ENCODE results near the gene HS1BP3. TPM values are rescaled to one million over a fixed set of nuclear protein-coding genes. Genes with fewer than 3 reads are reported as not detected.
A peak's percentile ranks its signal among the peaks of the same experiment; 100 is the strongest.

HS1BP3 gene
- total and polyA plus RNA-seq, 2 of the 4 experiments (the other 2 are of a cell fraction), result 9.0 to 14.8 TPM

DNA sequence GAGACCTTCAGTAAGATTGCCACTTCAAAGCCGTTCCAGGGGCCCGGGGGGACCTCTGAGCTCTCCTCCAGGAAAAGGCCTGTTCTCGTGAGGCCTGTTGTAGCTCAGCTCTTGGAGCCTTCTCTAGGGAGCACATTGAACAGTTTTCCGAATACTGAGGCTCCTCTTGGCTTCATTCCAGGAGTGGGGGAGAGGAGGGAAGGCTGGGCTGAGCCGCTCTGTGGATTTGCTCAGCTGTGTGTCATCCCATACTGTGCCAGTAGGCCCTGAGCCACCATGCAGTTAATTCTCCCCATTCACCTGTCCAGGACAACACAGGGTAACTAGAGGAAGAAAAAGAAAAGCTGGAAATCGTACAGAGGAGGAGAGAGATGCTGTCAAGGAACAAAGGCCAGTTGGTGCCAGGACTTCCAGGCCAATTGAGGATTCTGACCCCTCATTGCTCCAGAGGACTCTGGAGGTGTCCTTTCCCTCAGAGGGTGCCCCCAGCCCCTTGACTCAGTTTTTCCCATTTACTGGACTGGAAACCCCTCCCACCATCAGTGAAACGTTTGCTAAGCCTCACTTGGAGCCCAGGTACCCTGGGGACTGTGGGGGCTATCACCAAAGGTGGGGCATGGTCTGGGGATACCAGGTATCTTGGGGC is 41.4 kb downstream of the HS1BP3 start:
- Histone ChIP-seq H3K9me1 (ENCODE audit: insufficient read depth, low read length) (peaks cover 12% of the 10 kb centered on the region), H3K4ac (ENCODE audit: low read depth, low read length) (no peak overlapping the region), H4K20me1 (ENCODE audit: insufficient read depth, low read length) (no peaks in the 10 kb centered on the region), H3K23ac (ENCODE audit: low read depth, low read length) (no peak overlapping the region), H3K14ac (replicated peaks; ENCODE audit: low read depth, low read length) (0 out of 2 replicates have a peak overlapping the region, but pooled peaks have one; percentile 28), H3K4me1 (ENCODE audit: control insufficient read depth, insufficient read depth, low read length) (peaks cover 18% of the 10 kb centered on the region), H4K8ac (ENCODE audit: low read depth in 2 of 2, low read length in 2 of 2) (no peak overlapping the region), H3K9me3 (ENCODE audit: control insufficient read depth, insufficient read depth, low read length) (no peaks in the 10 kb centered on the region), H3K27me3 (ENCODE audit: control insufficient read depth, insufficient read depth, low read length) (no peaks in the 10 kb centered on the region), H2BK20ac (ENCODE audit: low read depth, low read length) (no peak overlapping the region), H3K36me3 (ENCODE audit: control insufficient read depth, insufficient read depth, low read length) (no peaks in the 10 kb centered on the region), H2AFZ (replicated peaks; ENCODE audit: low read length, poor library complexity) (peak overlapping the region; percentile 16), H3K56ac (ENCODE audit: extremely low read depth, insufficient read depth, low read length) (no peak overlapping the region), H3K27ac (ENCODE audit: insufficient read depth, low read length) (no peak overlapping the region), H3K79me1 (ENCODE audit: low read depth in 1 of 2, low read length in 2 of 2) (peaks cover 0 to 7% of the 10 kb centered on the region in 2 experiments; a peak in 1 of 4 replicates), H2AK5ac (ENCODE audit: low read depth, low read length) (no peak overlapping the region), H3K4me2 (ENCODE audit: low read depth, low read length) (no peak overlapping the region), H3K4me3 (ENCODE audit: insufficient read depth, low read depth, low read length) (no peak overlapping the region), H4K5ac (ENCODE audit: low read depth, low read length) (no peak overlapping the region), H3K18ac (ENCODE audit: low read depth, low read length) (no peak overlapping the region), H2BK5ac (ENCODE audit: low read depth, low read length, poor library complexity, severe bottlenecking) (no peak overlapping the region), H4K91ac (ENCODE audit: insufficient read depth, low read depth, low read length) (no peak overlapping the region), H2AK9ac (replicated peaks; ENCODE audit: low read depth, low read length, poor library complexity) (no peak overlapping the region), H2BK120ac (ENCODE audit: low read depth, low read length) (no peak overlapping the region), H2BK15ac (ENCODE audit: low read depth, low read length) (no peak overlapping the region), H3K9ac (ENCODE audit: low read depth, low read length) (no peak overlapping the region)
- POLR2A ChIA-PET (ENCODE audit: unreplicated experiment), result interaction anchor here (0.7 kb wide), 1 partner anchor 163 kb away, joined by 3 read pairs; the partner anchor contains the start of gene RHOB
- ATAC-seq (ENCODE audit: low read depth) (peak; percentile 12; the same call in 1 of the 2 replicates), DNase-seq (peak; percentile 67)
- dilution Hi-C loops (cut with HindIII; ENCODE audit: low sequenced_read_pairs, unreplicated experiment), result no loop called here
- in situ Hi-C loops (cut with MboI; ENCODE audit: low sequenced_read_pairs), result no loop called here
- CTCF ChIA-PET, result no interaction called here
- intact Hi-C loops (cut with micrococcal nuclease), result no loop called here
- 30% methylated on average over 2 of the region's 7 CpGs; no CpG with 5 or more reads in 1 of the 2 experiments for WGBS, 2 experiments (ENCODE audit: extremely low coverage in 2 of 2, insufficient read length in 1 of 2)
- TF ChIP-seq FOS (IDR thresholded peaks at IDR 0.05; ENCODE audit: low read depth, low read length), result no peak
- no peak for TF ChIP-seq RAD21 (IDR thresholded peaks at IDR 0.05; ENCODE audit: low read length)
- TF ChIP-seq, protein P1, sequence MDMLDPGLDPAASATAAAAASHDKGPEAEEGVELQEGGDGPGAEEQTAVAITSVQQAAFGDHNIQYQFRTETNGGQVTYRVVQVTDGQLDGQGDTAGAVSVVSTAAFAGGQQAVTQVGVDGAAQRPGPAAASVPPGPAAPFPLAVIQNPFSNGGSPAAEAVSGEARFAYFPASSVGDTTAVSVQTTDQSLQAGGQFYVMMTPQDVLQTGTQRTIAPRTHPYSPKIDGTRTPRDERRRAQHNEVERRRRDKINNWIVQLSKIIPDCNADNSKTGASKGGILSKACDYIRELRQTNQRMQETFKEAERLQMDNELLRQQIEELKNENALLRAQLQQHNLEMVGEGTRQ (IDR thresholded peaks at IDR 0.05; ENCODE audit: low read depth, low read length), result no peak
- TF ChIP-seq, protein P2, sequence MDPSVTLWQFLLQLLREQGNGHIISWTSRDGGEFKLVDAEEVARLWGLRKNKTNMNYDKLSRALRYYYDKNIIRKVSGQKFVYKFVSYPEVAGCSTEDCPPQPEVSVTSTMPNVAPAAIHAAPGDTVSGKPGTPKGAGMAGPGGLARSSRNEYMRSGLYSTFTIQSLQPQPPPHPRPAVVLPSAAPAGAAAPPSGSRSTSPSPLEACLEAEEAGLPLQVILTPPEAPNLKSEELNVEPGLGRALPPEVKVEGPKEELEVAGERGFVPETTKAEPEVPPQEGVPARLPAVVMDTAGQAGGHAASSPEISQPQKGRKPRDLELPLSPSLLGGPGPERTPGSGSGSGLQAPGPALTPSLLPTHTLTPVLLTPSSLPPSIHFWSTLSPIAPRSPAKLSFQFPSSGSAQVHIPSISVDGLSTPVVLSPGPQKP (IDR thresholded peaks at IDR 0.05; ENCODE audit: borderline replicate concordance, low read depth, low read length), result no peak
- no peak for TF ChIP-seq MAZ (IDR thresholded peaks at IDR 0.05; ENCODE audit: borderline replicate concordance, low read depth, low read length)
- TF ChIP-seq RCOR1 (IDR thresholded peaks at IDR 0.05; ENCODE audit: insufficient replicate concordance, low read length), result no peak
- no peak for TF ChIP-seq BHLHE40 (IDR thresholded peaks at IDR 0.05; ENCODE audit: low read depth, low read length)
- TF ChIP-seq, protein P3, sequence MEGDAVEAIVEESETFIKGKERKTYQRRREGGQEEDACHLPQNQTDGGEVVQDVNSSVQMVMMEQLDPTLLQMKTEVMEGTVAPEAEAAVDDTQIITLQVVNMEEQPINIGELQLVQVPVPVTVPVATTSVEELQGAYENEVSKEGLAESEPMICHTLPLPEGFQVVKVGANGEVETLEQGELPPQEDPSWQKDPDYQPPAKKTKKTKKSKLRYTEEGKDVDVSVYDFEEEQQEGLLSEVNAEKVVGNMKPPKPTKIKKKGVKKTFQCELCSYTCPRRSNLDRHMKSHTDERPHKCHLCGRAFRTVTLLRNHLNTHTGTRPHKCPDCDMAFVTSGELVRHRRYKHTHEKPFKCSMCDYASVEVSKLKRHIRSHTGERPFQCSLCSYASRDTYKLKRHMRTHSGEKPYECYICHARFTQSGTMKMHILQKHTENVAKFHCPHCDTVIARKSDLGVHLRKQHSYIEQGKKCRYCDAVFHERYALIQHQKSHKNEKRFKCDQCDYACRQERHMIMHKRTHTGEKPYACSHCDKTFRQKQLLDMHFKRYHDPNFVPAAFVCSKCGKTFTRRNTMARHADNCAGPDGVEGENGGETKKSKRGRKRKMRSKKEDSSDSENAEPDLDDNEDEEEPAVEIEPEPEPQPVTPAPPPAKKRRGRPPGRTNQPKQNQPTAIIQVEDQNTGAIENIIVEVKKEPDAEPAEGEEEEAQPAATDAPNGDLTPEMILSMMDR (conservative IDR thresholded peaks at IDR 0.05; ENCODE audit: low read depth, low read length), result no peak
- no peak for TF ChIP-seq SMC3 (IDR thresholded peaks at IDR 0.05; ENCODE audit: low read depth, low read length)
- no peak for TF ChIP-seq NFE2L2 (IDR thresholded peaks at IDR 0.05; ENCODE audit: low read depth, low read length)
- TF ChIP-seq RFX5 (IDR thresholded peaks at IDR 0.05; ENCODE audit: low read depth, low read length), result no peak
- TF ChIP-seq CEBPB (IDR thresholded peaks at IDR 0.05; ENCODE audit: low read depth, low read length), result no peak
- no peak for TF ChIP-seq CHD1 (IDR thresholded peaks at IDR 0.05; ENCODE audit: low read depth, low read length)
- TF ChIP-seq MAFK (IDR thresholded peaks at IDR 0.05; ENCODE audit: low read depth, low read length), result no peak
- TF ChIP-seq MXI1 (IDR thresholded peaks at IDR 0.05; ENCODE audit: borderline replicate concordance, low read depth, low read length), result no peak
- TF ChIP-seq POLR2A (IDR thresholded peaks at IDR 0.05; ENCODE audit: low read depth, low read length), result no peak
- BruUV-seq (replicated peaks), result no TSS peak
